GM19351 (cell line): ENCODE measurements around the gene RGS17.

ENCODE experiments used
- ATAC-seq: cut with Tn5 transposase; IDR thresholded peaks from one replicate; pipeline ENCODE4 v1.9.1; 2021; ENCODE audit warnings: mild to moderate bottlenecking, moderate library complexity; ENCODE audit not compliant: unreplicated experiment

The RGS17 gene

GRCh38 chr6:152959333-152959732, 171.7 kb downstream of the RGS17 start:
- ATAC-seq = no peak

- ATAC-seq = no peak
These were observed 173.3 kb downstream of the RGS17 start for GRCh38 chr6:152957796-152958195.
